ENCODE results near the gene ADGRA3. TPM values are rescaled to one million over a fixed set of nuclear protein-coding genes. Genes with fewer than 3 reads are reported as not detected.

ADGRA3 gene
- total and polyA plus RNA-seq, 2 of the 13 experiments (the other 11 are each of a cell fraction or from before 2014, with no cell fraction given), result 32.2 to 40.8 TPM

- POLR2A ChIA-PET, result no interaction called here
- 100% methylated on average over 1 of the region's 1 CpG for WGBS (ENCODE audit: low lambda C conversion rate)
- no peaks in the 10 kb centered on the region for H3K79me2 ChIP-seq (ENCODE audit: insufficient read depth, low read length)
- ATAC-seq (no peak), DNase-seq (ENCODE audit: low spot score) (no peak), FAIRE-seq (no peak)
- H4K20me1 ChIP-seq (ENCODE audit: insufficient read depth, low read length), result no peaks in the 10 kb centered on the region
- H3K4me3 ChIP-seq (replicated peaks in 1 of 3; ENCODE audit: insufficient read depth in 1 of 3, low read depth in 2 of 3, low read length in 3 of 3), result no peak overlapping the region
- CTCF ChIA-PET (ENCODE audit: low intra/inter-chr PET ratio, low total read pairs), result no interaction called here
- no peaks in the 10 kb centered on the region for H3K4me1 ChIP-seq (ENCODE audit: insufficient read depth, low read length)
- no peaks in the 10 kb centered on the region for H3K9me3 ChIP-seq (ENCODE audit: low read length)
- H3K9ac ChIP-seq (ENCODE audit: insufficient read depth, low read depth, low read length), result no peak overlapping the region
- no peak overlapping the region for H3K4me2 ChIP-seq (ENCODE audit: low read depth, low read length)
- H3K27me3 ChIP-seq (ENCODE audit: control insufficient read depth in 1 of 2, insufficient read depth in 2 of 2, low read length in 2 of 2), result no peaks in the 10 kb centered on the region
- in situ Hi-C loops (cut with HindIII; ENCODE audit: extremely low pct_ligation_motif_present, low pct_unique_long_range_greater_than_20kb), result no loop called here
- H3K36me3 ChIP-seq (replicated peaks in 1 of 2; ENCODE audit: control insufficient read depth in 1 of 2, insufficient read depth in 2 of 2, low read length in 2 of 2), result peaks cover 3 to 42% of the 10 kb centered on the region in 2 experiments; a peak in 4 of 5 replicates
- no peak overlapping the region for H3K27ac ChIP-seq (ENCODE audit: extremely low read length, insufficient read depth, low read length)
- BruUV-seq (replicated peaks), result no TSS peak
- intact Hi-C loops (cut with micrococcal nuclease; ENCODE audit: unreplicated experiment), result no loop called here
- TF ChIP-seq ZNF558 (CRISPR knock-in tag; IDR thresholded peaks at IDR 0.05; ENCODE audit: borderline replicate concordance) (no peak), FIP1L1 (IDR thresholded peaks at IDR 0.05; ENCODE audit: borderline replicate concordance, insufficient read depth, low read depth, low read length) (no peak), DNMT3B (CRISPR knock-in tag; conservative IDR thresholded peaks at IDR 0.05) (no peak), CERS6 (CRISPR knock-in tag; IDR thresholded peaks at IDR 0.05) (no peak), ZNF276 (CRISPR knock-in tag; IDR thresholded peaks at IDR 0.05; ENCODE audit: low read depth) (no peak)
- no peak overlapping the region for H2AFZ ChIP-seq (ENCODE audit: low read length)
Observed at GRCh38 chr4:22408474-22408873, 107.4 kb downstream of the ADGRA3 start.

GRCh38 chr4:22407361-22407760 lies 108.5 kb downstream of the ADGRA3 start:
- Histone ChIP-seq H3K9me3 (ENCODE audit: low read length) (no peaks in the 10 kb centered on the region), H3K4me1 (ENCODE audit: insufficient read depth, low read length) (no peaks in the 10 kb centered on the region), H4K20me1 (ENCODE audit: insufficient read depth, low read length) (no peaks in the 10 kb centered on the region), H3K27ac (ENCODE audit: extremely low read length, insufficient read depth, low read length) (no peak overlapping the region), H3K27me3 (ENCODE audit: control insufficient read depth in 1 of 2, insufficient read depth in 2 of 2, low read length in 2 of 2) (no peaks in the 10 kb centered on the region), H3K79me2 (ENCODE audit: insufficient read depth, low read length) (no peaks in the 10 kb centered on the region), H2AFZ (ENCODE audit: low read length) (no peak overlapping the region), H3K36me3 (replicated peaks in 1 of 2; ENCODE audit: control insufficient read depth in 1 of 2, insufficient read depth in 2 of 2, low read length in 2 of 2) (peaks cover 3 to 43% of the 10 kb centered on the region in 2 experiments; a peak in 4 of 5 replicates), H3K4me3 (replicated peaks in 1 of 3; ENCODE audit: insufficient read depth in 1 of 3, low read depth in 2 of 3, low read length in 3 of 3) (no peak overlapping the region), H3K9ac (ENCODE audit: insufficient read depth, low read depth, low read length) (no peak overlapping the region), H3K4me2 (ENCODE audit: low read depth, low read length) (no peak overlapping the region)
- no peak for ATAC-seq
- in situ Hi-C loops (cut with HindIII; ENCODE audit: extremely low pct_ligation_motif_present, low pct_unique_long_range_greater_than_20kb), result no loop called here
- intact Hi-C loops (cut with micrococcal nuclease; ENCODE audit: unreplicated experiment), result no loop called here
- ChIA-PET CTCF (ENCODE audit: low intra/inter-chr PET ratio, low total read pairs) (no interaction called here), POLR2A (no interaction called here)
- FAIRE-seq, result no peak
- no TSS peak for BruUV-seq (replicated peaks)
- DNase-seq (ENCODE audit: low spot score), result no peak
- TF ChIP-seq E2F1 (CRISPR knock-in tag; IDR thresholded peaks at IDR 0.05), result no peak
- TF ChIP-seq SIN3A (IDR thresholded peaks at IDR 0.05; ENCODE audit: borderline replicate concordance, low read depth, low read length), result no peak
- TF ChIP-seq CC2D1A (CRISPR knock-in tag; IDR thresholded peaks at IDR 0.05), result no peak
- no peak for TF ChIP-seq IKZF4 (CRISPR knock-in tag; IDR thresholded peaks at IDR 0.05; ENCODE audit: borderline replicate concordance, low read depth, not compliant biosample characterization)
- TF ChIP-seq MIXL1 (CRISPR knock-in tag; IDR thresholded peaks at IDR 0.05), result no peak
- TF ChIP-seq ZC3H13 (CRISPR knock-in tag; IDR thresholded peaks at IDR 0.05), result no peak
- no peak for TF ChIP-seq IRX3 (CRISPR knock-in tag; IDR thresholded peaks at IDR 0.05; ENCODE audit: borderline replicate concordance, low read depth)
- no peak for TF ChIP-seq KLF9 (CRISPR knock-in tag; IDR thresholded peaks at IDR 0.05; ENCODE audit: low read depth)
